Body of pancreas (tissue), 4 donors: ENCODE data around the gene MRPS27.

Source experiments
- POLR2A ChIP-seq, 3 donors: fragments of 450-650 bp; IDR thresholded peaks; one replicate each; pipeline ENCODE4 v1.6.1; 2016; ENCODE audit warnings: antibody characterized with exemption in 3 of 3, mild to moderate bottlenecking in 2 of 3
- TF ChIP-seq, protein P1 (sequence below), 7 experiments: fragments of 450-650 bp in 4 of 7; fragments of 200-600 bp in 3 of 7; sonication (generic) in 3 of 7; IDR thresholded peaks; one replicate each; pipeline ENCODE4 v1.5.1; 2016 to 2019; ENCODE audit warnings: antibody characterized with exemption in 7 of 7

DNA sequence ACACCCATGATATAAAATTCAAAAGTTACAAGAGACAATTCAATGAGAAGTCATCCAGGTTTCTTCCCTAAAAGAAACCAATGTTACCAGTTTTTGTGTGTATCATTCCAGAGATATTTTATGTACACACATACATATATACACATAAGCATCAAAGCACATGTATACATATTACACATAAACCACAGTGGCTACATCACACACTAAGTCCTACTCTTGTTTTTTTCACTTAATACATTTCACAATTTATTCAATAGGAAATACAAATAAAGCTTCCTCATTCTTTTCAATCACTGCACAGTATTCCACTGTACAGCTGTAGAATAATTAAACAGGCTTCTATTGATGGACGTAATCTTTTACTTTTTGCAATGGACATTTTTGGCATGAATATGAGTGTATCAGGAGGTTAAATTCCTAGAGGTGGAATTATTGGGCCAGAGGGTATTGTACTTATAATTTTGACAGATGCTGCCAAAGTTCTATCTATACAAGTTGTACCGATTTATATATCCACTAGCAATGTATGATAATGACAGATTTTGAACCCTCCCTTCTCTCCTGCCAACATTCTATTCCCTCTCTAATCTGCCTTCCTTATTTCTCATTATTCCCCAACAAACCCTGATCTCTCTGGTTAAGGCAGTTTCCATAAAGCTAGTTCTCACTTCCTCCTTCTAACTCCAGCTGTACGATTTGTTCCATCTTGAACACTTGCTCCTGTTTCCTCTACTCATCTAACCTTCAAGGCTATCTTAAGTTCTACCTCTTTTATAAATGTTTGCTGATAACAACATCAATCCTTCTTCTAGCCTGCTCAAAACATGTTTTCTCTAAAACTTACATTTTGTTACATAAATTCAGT, 35.2 kb downstream of the MRPS27 start:
- TF ChIP-seq, protein P1, sequence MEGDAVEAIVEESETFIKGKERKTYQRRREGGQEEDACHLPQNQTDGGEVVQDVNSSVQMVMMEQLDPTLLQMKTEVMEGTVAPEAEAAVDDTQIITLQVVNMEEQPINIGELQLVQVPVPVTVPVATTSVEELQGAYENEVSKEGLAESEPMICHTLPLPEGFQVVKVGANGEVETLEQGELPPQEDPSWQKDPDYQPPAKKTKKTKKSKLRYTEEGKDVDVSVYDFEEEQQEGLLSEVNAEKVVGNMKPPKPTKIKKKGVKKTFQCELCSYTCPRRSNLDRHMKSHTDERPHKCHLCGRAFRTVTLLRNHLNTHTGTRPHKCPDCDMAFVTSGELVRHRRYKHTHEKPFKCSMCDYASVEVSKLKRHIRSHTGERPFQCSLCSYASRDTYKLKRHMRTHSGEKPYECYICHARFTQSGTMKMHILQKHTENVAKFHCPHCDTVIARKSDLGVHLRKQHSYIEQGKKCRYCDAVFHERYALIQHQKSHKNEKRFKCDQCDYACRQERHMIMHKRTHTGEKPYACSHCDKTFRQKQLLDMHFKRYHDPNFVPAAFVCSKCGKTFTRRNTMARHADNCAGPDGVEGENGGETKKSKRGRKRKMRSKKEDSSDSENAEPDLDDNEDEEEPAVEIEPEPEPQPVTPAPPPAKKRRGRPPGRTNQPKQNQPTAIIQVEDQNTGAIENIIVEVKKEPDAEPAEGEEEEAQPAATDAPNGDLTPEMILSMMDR (IDR thresholded peaks at IDR 0.05) = no peak
- no peak for TF ChIP-seq POLR2A (IDR thresholded peaks at IDR 0.05)
